WERI-Rb-1 (cell line): ENCODE results near the gene MUTYH.
A peak's percentile ranks its signal among the peaks of the same experiment; 100 is the strongest.

Source experiments
- DNase-seq: peaks from one replicate; pipeline ENCODE4 v3.0.0-alpha.2; 2020
- H3K27ac ChIP-seq: fragments of 250-450 bp; sonication (Bioruptor Pico); 2 replicates; pipeline ENCODE4 v1.5.1; 2020; ENCODE audit warnings: mild to moderate bottlenecking, moderate library complexity
- H3K27me3 ChIP-seq: fragments of 250-450 bp; sonication (Bioruptor Pico); 2 replicates; pipeline ENCODE4 v1.5.1; 2021; ENCODE audit warnings: mild to moderate bottlenecking, low read depth, moderate library complexity; ENCODE audit not compliant: insufficient read depth, severe bottlenecking
- H3K36me3 ChIP-seq: fragments of 250-450 bp; sonication (Bioruptor Pico); 2 replicates; pipeline ENCODE4 v1.5.1; 2020; ENCODE audit warnings: mild to moderate bottlenecking, moderate library complexity
- H3K4me3 ChIP-seq: 2 replicates; pipeline ENCODE4 v1.5.1; 2011; ENCODE audit warnings: low read depth, mild to moderate bottlenecking, control low read depth, low read length
- H3K9me3 ChIP-seq: fragments of 250-450 bp; sonication (Bioruptor Pico); 2 replicates; pipeline ENCODE4 v1.5.1; 2021; ENCODE audit warnings: mild to moderate bottlenecking, moderate library complexity; ENCODE audit not compliant: severe bottlenecking
- TF ChIP-seq, protein P1 (sequence below): IDR thresholded peaks from 2 replicates; pipeline ENCODE4 v1.5.1; 2011; ENCODE audit warnings: low read depth, mild to moderate bottlenecking, control low read depth, inconsistent platforms, low read length

Gene MUTYH

DNA sequence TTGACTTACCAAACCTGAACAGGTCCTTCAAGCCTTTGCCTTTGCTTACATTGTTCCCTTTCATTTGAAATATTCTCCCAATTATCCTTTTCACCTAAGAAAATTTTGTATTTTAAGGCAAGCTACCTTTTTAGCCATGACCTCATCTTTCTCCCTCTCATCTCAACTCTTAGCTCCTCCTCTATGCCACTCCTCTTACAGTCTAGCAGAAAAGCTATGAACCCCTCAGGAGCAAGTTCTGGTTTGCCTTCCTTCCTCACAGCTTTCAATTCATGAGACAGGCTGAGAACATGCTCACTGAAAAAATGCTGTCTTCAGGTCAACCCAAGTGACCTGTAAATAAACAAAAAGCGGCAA, 8.3 kb upstream of the MUTYH start:
- no peaks in the 10 kb centered on the region for H3K27me3 ChIP-seq
- DNase-seq: no peak
- TF ChIP-seq, protein P1, sequence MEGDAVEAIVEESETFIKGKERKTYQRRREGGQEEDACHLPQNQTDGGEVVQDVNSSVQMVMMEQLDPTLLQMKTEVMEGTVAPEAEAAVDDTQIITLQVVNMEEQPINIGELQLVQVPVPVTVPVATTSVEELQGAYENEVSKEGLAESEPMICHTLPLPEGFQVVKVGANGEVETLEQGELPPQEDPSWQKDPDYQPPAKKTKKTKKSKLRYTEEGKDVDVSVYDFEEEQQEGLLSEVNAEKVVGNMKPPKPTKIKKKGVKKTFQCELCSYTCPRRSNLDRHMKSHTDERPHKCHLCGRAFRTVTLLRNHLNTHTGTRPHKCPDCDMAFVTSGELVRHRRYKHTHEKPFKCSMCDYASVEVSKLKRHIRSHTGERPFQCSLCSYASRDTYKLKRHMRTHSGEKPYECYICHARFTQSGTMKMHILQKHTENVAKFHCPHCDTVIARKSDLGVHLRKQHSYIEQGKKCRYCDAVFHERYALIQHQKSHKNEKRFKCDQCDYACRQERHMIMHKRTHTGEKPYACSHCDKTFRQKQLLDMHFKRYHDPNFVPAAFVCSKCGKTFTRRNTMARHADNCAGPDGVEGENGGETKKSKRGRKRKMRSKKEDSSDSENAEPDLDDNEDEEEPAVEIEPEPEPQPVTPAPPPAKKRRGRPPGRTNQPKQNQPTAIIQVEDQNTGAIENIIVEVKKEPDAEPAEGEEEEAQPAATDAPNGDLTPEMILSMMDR: no peak
- H3K9me3 ChIP-seq: no peaks in the 10 kb centered on the region
- H3K4me3 ChIP-seq: no peak overlapping the region
- H3K27ac ChIP-seq: no peak overlapping the region
- peaks cover 18% of the 10 kb centered on the region for H3K36me3 ChIP-seq

DNA sequence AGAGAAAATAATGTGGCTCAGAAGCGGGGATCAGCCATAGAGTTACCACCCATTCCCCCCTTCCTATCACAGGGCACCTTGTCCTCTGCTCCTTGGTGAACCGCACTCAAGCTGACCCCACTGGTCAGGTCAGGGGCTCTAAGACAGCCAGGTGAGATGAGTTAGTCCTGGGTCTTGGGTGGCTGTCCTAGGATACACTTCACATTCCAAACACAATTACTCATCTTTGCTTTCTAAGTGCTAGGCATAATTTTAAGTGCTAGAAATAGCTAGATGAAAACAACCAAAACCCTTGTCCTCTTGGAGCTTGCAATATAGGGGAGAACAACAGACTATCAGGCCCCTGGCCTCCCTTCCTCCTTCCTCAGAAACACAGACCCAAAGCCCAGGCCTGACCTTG, 7.8 kb upstream of the MUTYH start:
- TF ChIP-seq, protein P1: no peak
- Histone ChIP-seq H3K36me3 (peaks cover 24% of the 10 kb centered on the region), H3K9me3 (no peaks in the 10 kb centered on the region), H3K4me3 (no peak overlapping the region), H3K27me3 (no peaks in the 10 kb centered on the region), H3K27ac (no peak overlapping the region)
- DNase-seq: no peak

DNA sequence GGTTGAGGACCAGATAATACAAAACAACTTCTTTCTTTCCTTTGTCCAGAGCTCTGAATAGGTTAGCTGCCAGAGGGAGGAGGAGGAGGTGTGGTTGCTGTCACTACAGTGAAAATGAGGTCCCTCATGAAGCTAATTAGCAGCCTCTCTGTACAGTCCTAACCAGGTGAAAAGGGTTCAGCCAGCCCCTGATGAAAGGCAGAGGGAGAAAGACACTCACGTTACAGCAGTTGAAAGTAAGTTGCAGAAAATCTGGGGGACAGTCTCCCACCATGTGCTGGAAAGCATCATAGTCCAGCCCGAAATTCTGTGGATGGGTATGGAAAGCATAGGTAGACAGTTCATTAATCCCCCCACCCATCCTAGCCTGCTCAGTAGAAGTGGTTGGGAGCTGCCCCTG, 6.2 kb upstream of the MUTYH start:
- H3K36me3 ChIP-seq: peaks cover 39% of the 10 kb centered on the region
- no peaks in the 10 kb centered on the region for H3K9me3 ChIP-seq
- no peaks in the 10 kb centered on the region for H3K27me3 ChIP-seq
- no peak overlapping the region for H3K4me3 ChIP-seq
- no peak for DNase-seq
- no peak overlapping the region for H3K27ac ChIP-seq
- TF ChIP-seq, protein P1: no peak

DNA sequence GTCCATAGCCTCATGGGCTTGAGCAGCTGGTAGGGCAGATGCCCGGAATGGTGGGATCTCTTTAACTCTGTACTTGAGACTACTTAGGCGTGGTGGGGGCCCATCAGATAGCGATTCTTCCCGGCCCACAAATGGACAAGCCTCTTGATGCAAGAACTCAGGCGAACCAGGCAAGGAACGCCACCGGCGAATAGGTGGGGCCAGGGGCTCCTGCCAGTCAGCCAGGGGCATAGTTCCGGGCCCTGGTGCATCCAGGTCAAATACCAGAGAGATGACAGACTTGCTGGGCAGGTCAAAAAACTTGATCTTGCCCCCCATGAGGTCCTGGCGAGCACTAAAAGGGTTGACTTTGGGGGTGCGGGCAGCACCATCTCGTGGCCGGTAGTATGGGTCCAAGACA, 4.8 kb upstream of the MUTYH start:
- no peaks in the 10 kb centered on the region for H3K27me3 ChIP-seq
- no peak overlapping the region for H3K27ac ChIP-seq
- no peak overlapping the region for H3K4me3 ChIP-seq
- peaks cover 47% of the 10 kb centered on the region for H3K36me3 ChIP-seq
- DNase-seq: no peak
- TF ChIP-seq, protein P1: no peak
- H3K9me3 ChIP-seq: no peaks in the 10 kb centered on the region

DNA sequence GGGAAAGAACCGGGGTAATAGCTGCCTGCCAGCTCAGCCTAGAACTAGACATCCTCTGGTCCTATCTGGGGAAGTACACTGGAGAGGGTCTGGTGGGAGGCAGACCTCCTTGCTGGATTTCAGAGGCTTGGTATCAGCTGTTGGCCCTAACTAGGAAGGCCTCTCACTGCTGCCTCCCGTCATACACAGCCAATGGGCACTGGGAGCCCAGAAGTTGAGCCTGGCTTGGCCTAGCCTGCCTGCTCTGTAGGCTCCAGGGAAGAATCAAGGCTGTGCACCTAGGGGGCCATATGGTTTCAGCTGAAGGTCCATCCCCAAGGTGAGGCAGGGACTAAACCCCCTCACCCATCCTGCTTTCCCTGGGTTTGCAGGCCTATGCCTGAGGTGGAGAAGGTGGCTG, 4.3 kb upstream of the MUTYH start:
- Histone ChIP-seq H3K36me3 (peaks cover 47% of the 10 kb centered on the region), H3K27ac (no peak overlapping the region), H3K9me3 (no peaks in the 10 kb centered on the region), H3K27me3 (no peaks in the 10 kb centered on the region), H3K4me3 (no peak overlapping the region)
- TF ChIP-seq, protein P1: no peak
- DNase-seq: no peak

DNA sequence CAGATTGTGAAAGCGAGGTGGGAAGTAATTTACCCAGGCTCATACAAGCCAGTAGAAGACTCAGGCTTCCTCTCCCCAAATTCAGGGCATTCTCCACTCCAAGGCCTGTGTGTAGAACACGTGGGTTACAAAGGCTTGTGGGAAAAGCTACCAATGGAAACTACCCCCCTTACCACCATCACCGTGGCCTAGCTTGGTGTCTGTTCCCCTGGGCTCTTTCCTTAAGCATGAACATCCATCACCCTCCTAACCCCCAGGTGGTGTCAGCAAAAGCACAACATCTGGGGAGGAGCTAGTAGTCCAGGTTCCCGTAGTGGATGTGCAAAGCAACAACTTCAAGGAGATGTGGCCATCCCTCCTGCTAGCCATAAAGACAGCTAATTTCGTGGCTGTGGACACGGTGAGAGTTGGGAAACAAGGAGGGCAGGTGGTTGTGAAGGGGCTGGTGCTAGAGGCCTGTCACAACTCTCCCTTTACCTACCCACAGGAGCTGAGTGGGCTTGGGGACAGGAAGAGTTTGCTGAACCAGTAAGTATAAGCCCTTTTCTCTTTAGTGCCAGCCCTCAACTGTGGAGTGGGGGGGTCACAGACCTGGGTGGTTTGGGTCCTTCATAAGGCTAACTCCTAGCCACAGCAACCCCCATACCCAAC, 701 bp upstream of the MUTYH start:
- TF ChIP-seq, protein P1: no peak
- no peak for DNase-seq
- peaks cover 56% of the 10 kb centered on the region for H3K36me3 ChIP-seq

More for the DNA sequence above, 701 bp upstream of the MUTYH start:
- peak overlapping the region; percentile 95 for H3K27ac ChIP-seq
- peak overlapping the region; percentile 85 for H3K4me3 ChIP-seq
- no peaks in the 10 kb centered on the region for H3K27me3 ChIP-seq
- no peaks in the 10 kb centered on the region for H3K9me3 ChIP-seq
